ENCODE data around the gene PTMS. TPM values are rescaled to one million over a fixed set of nuclear protein-coding genes. Genes with fewer than 3 reads are reported as not detected.

Gene PTMS
- total and polyA plus RNA-seq, 2 experiments from 2014 or later = 290 to 467 TPM

GRCh38 chr12:6799147-6799546 lies 33.0 kb downstream of the PTMS start:
- H3K36me3 ChIP-seq = no peaks in the 10 kb centered on the region
- peaks cover 13% of the 10 kb centered on the region for H3K4me1 ChIP-seq (ENCODE audit: low read depth)
- no peak overlapping the region for H3K4me3 ChIP-seq
- H3K27ac ChIP-seq = no peak overlapping the region
- H3K27me3 ChIP-seq = no peaks in the 10 kb centered on the region
- TF ChIP-seq CTCF (IDR thresholded peaks at IDR 0.05; ENCODE audit: low read depth, low read length) = no peak
- no peak for DNase-seq (ENCODE audit: low read depth in 1 of 2, low spot score in 1 of 2)
- H3K9me3 ChIP-seq (ENCODE audit: low read depth) = no peaks in the 10 kb centered on the region

- no peak for TF ChIP-seq CTCF (IDR thresholded peaks at IDR 0.05; ENCODE audit: low read depth, low read length)
- no peak overlapping the region for H3K27ac ChIP-seq
- no peaks in the 10 kb centered on the region for H3K27me3 ChIP-seq
- H3K4me1 ChIP-seq (ENCODE audit: low read depth) = no peaks in the 10 kb centered on the region
- no peak for DNase-seq (ENCODE audit: low read depth in 1 of 2, low spot score in 1 of 2)
- H3K36me3 ChIP-seq = no peaks in the 10 kb centered on the region
- H3K9me3 ChIP-seq (ENCODE audit: low read depth) = no peaks in the 10 kb centered on the region
- H3K4me3 ChIP-seq = no peak overlapping the region
Measured at GRCh38 chr12:6807170-6807569, 41.0 kb downstream of the PTMS start.

- no peak for DNase-seq (ENCODE audit: low read depth in 1 of 2, low spot score in 1 of 2)
- Histone ChIP-seq H3K9me3 (ENCODE audit: low read depth) (no peaks in the 10 kb centered on the region), H3K4me3 (no peak overlapping the region), H3K4me1 (ENCODE audit: low read depth) (no peaks in the 10 kb centered on the region), H3K36me3 (no peaks in the 10 kb centered on the region), H3K27ac (no peak overlapping the region), H3K27me3 (no peaks in the 10 kb centered on the region)
- TF ChIP-seq CTCF (IDR thresholded peaks at IDR 0.05; ENCODE audit: low read depth, low read length) = no peak
Measured at GRCh38 chr12:6809056-6809455, 42.9 kb downstream of the PTMS start.

GRCh38 chr12:6810758-6811157 lies 44.6 kb downstream of the PTMS start:
- no peak overlapping the region for H3K4me3 ChIP-seq
- H3K36me3 ChIP-seq = no peaks in the 10 kb centered on the region
- no peaks in the 10 kb centered on the region for H3K27me3 ChIP-seq
- no peak for DNase-seq (ENCODE audit: low read depth in 1 of 2, low spot score in 1 of 2)
- H3K4me1 ChIP-seq (ENCODE audit: low read depth) = no peaks in the 10 kb centered on the region
- no peak overlapping the region for H3K27ac ChIP-seq
- no peaks in the 10 kb centered on the region for H3K9me3 ChIP-seq (ENCODE audit: low read depth)
- no peak for TF ChIP-seq CTCF (IDR thresholded peaks at IDR 0.05; ENCODE audit: low read depth, low read length)

GRCh38 chr12:6813363-6813762 lies 47.2 kb downstream of the PTMS start:
- H3K36me3 ChIP-seq = no peaks in the 10 kb centered on the region
- H3K27me3 ChIP-seq = no peaks in the 10 kb centered on the region
- peaks cover 3% of the 10 kb centered on the region for H3K4me1 ChIP-seq (ENCODE audit: low read depth)
- DNase-seq (ENCODE audit: low read depth in 1 of 2, low spot score in 1 of 2) = no peak
- no peaks in the 10 kb centered on the region for H3K9me3 ChIP-seq (ENCODE audit: low read depth)
- no peak overlapping the region for H3K4me3 ChIP-seq
- no peak overlapping the region for H3K27ac ChIP-seq
- no peak for TF ChIP-seq CTCF (IDR thresholded peaks at IDR 0.05; ENCODE audit: low read depth, low read length)

GRCh38 chr12:6816598-6816997 lies 50.4 kb downstream of the PTMS start:
- no peak overlapping the region for H3K4me3 ChIP-seq
- no peak for TF ChIP-seq CTCF (IDR thresholded peaks at IDR 0.05; ENCODE audit: low read depth, low read length)
- no peaks in the 10 kb centered on the region for H3K27me3 ChIP-seq
- no peak overlapping the region for H3K27ac ChIP-seq
- H3K4me1 ChIP-seq (ENCODE audit: low read depth) = peaks cover 18% of the 10 kb centered on the region
- H3K36me3 ChIP-seq = no peaks in the 10 kb centered on the region
- no peak for DNase-seq (ENCODE audit: low read depth in 1 of 2, low spot score in 1 of 2)
- no peaks in the 10 kb centered on the region for H3K9me3 ChIP-seq (ENCODE audit: low read depth)

Measured in cardiac muscle cell (in vitro differentiated cells and primary cell).